ENCODE data around the gene MEGF9. TPM values are rescaled to one million over a fixed set of nuclear protein-coding genes. Genes with fewer than 3 reads are reported as not detected.

The MEGF9 gene
- total and polyA plus RNA-seq, 7 donors = 2.0 to 12.7 (median 7.2) TPM

GRCh38 chr9:120723565-120723964, 9.3 kb upstream of the MEGF9 start:
- no peaks in the 10 kb centered on the region for H3K36me3 ChIP-seq (ENCODE audit: insufficient read depth in 1 of 2, low read depth in 1 of 2)
- DNase-seq = no peak
- WGBS, 3 donors = 23 to 33% (median 32%) methylated on average over 3 of the region's 3 CpGs
- H3K4me3 ChIP-seq = no peak overlapping the region
- no peak for ATAC-seq
- TF ChIP-seq CTCF (IDR thresholded peaks at IDR 0.05) = no peak
- no peaks in the 10 kb centered on the region for H3K4me1 ChIP-seq
- intact Hi-C loops (cut with DNase I) = no loop called here
- H3K27ac ChIP-seq = no peak overlapping the region
- no peaks in the 10 kb centered on the region for H3K9me3 ChIP-seq
- H3K27me3 ChIP-seq (ENCODE audit: insufficient read depth in 3 of 3, low read length in 2 of 3) = no peaks in the 10 kb centered on the region

- intact Hi-C loops (cut with DNase I) = no loop called here
- 96 to 98% (median 97%) methylated on average over 4 of the region's 4 CpGs for WGBS, 3 donors
- Histone ChIP-seq H3K27ac (no peak overlapping the region), H3K9me3 (no peaks in the 10 kb centered on the region), H3K36me3 (ENCODE audit: insufficient read depth in 1 of 2, low read depth in 1 of 2) (no peaks in the 10 kb centered on the region), H3K27me3 (ENCODE audit: insufficient read depth in 3 of 3, low read length in 2 of 3) (no peaks in the 10 kb centered on the region), H3K4me3 (no peak overlapping the region), H3K4me1 (peaks cover 3% of the 10 kb centered on the region)
- no peak for ATAC-seq
- no peak for DNase-seq
- TF ChIP-seq CTCF (IDR thresholded peaks at IDR 0.05) = no peak
Measured at GRCh38 chr9:120720404-120720803, 6.1 kb upstream of the MEGF9 start.

GRCh38 chr9:120718316-120718715, 4.0 kb upstream of the MEGF9 start:
- no peak for DNase-seq
- H3K4me1 ChIP-seq = peaks cover 4% of the 10 kb centered on the region
- H3K4me3 ChIP-seq = no peak overlapping the region
- intact Hi-C loops (cut with DNase I) = loop anchor here in 1 of 2 donors (10.0 kb wide), 1 partner anchor 94 kb away; no protein-coding TSS in a partner anchor
- no peaks in the 10 kb centered on the region for H3K36me3 ChIP-seq (ENCODE audit: insufficient read depth in 1 of 2, low read depth in 1 of 2)
- WGBS, 3 donors = 60 to 66% (median 60%) methylated on average over 3 of the region's 3 CpGs
- ATAC-seq = no peak
- no peaks in the 10 kb centered on the region for H3K27me3 ChIP-seq (ENCODE audit: insufficient read depth in 3 of 3, low read length in 2 of 3)
- TF ChIP-seq CTCF (IDR thresholded peaks at IDR 0.05) = no peak
- no peak overlapping the region for H3K27ac ChIP-seq
- no peaks in the 10 kb centered on the region for H3K9me3 ChIP-seq

- TF ChIP-seq CTCF (IDR thresholded peaks at IDR 0.05) = no peak
- intact Hi-C loops (cut with DNase I) = loop anchor here in 1 of 2 donors (10.0 kb wide), 1 partner anchor 92 kb away; no protein-coding TSS in a partner anchor
- Histone ChIP-seq H3K9me3 (no peaks in the 10 kb centered on the region), H3K27me3 (ENCODE audit: insufficient read depth in 3 of 3, low read length in 2 of 3) (no peaks in the 10 kb centered on the region), H3K36me3 (ENCODE audit: insufficient read depth in 1 of 2, low read depth in 1 of 2) (no peaks in the 10 kb centered on the region), H3K4me3 (no peak overlapping the region), H3K4me1 (peaks cover 13% of the 10 kb centered on the region), H3K27ac (no peak overlapping the region)
- ATAC-seq (no peak), DNase-seq (no peak)
- 64 to 74% (median 68%) methylated on average over 2 of the region's 2 CpGs for WGBS, 3 donors
Measured at GRCh38 chr9:120717176-120717575, 2.9 kb upstream of the MEGF9 start.

GRCh38 chr9:120716483-120716882, 2.2 kb upstream of the MEGF9 start:
- H3K27me3 ChIP-seq (ENCODE audit: insufficient read depth in 3 of 3, low read length in 2 of 3) = no peaks in the 10 kb centered on the region
- no peaks in the 10 kb centered on the region for H3K36me3 ChIP-seq (ENCODE audit: insufficient read depth in 1 of 2, low read depth in 1 of 2)
- DNase-seq (no peak), ATAC-seq (no peak)
- TF ChIP-seq CTCF (IDR thresholded peaks at IDR 0.05) = no peak
- no peaks in the 10 kb centered on the region for H3K9me3 ChIP-seq
- peaks cover 17% of the 10 kb centered on the region for H3K4me1 ChIP-seq
- intact Hi-C loops (cut with DNase I) = loop anchor here in 1 of 2 donors (10.0 kb wide), 1 partner anchor 92 kb away; no protein-coding TSS in a partner anchor
- no peak overlapping the region for H3K4me3 ChIP-seq
- WGBS, 3 donors = 81 to 83% (median 83%) methylated on average over 5 of the region's 5 CpGs
- no peak overlapping the region for H3K27ac ChIP-seq

Data from psoas muscle (tissue), 8 donors.